ENCODE results near the gene MOSPD3.
A peak's percentile ranks its signal among the peaks of the same experiment; 100 is the strongest.

MOSPD3 gene

GRCh38 chr7:100595188-100595587, 17.2 kb upstream of the MOSPD3 start:
- no peaks in the 10 kb centered on the region for H3K9me3 ChIP-seq (replicated peaks in 1 of 2; ENCODE audit: control insufficient read depth in 2 of 2, insufficient read depth in 1 of 2, low read depth in 1 of 2, low read length in 2 of 2)
- H3K4ac ChIP-seq (ENCODE audit: low read length), result no peak overlapping the region
- H3K36me3 ChIP-seq (replicated peaks in 1 of 2; ENCODE audit: control insufficient read depth in 2 of 2, insufficient read depth in 2 of 2, low read length in 2 of 2), result peaks cover 0 to 2% of the 10 kb centered on the region in 2 donors
- no peak overlapping the region for H2BK5ac ChIP-seq (ENCODE audit: low read length)
- H2BK15ac ChIP-seq (ENCODE audit: low read length), result no peak overlapping the region
- no peak overlapping the region for H3K14ac ChIP-seq (ENCODE audit: low read length)
- H4K91ac ChIP-seq (ENCODE audit: low read depth, low read length, poor library complexity), result no peak overlapping the region
- H3K27ac ChIP-seq (replicated peaks; ENCODE audit: low read length), result no peak overlapping the region
- no peak overlapping the region for H3K4me3 ChIP-seq (ENCODE audit: low read length in 2 of 2)
- H3K27me3 ChIP-seq (ENCODE audit: control insufficient read depth in 3 of 3, insufficient read depth in 3 of 3, low read depth in 1 of 3, low read length in 3 of 3), result no peaks in the 10 kb centered on the region
- H3K79me1 ChIP-seq (ENCODE audit: low read depth, low read length), result peaks cover 2% of the 10 kb centered on the region
- H2AFZ ChIP-seq (ENCODE audit: low read length), result no peak overlapping the region
- H3K9ac ChIP-seq (ENCODE audit: low read depth, low read length, poor library complexity), result no peak overlapping the region
- no peak overlapping the region for H3K18ac ChIP-seq (ENCODE audit: low read length)
- H2BK12ac ChIP-seq (ENCODE audit: low read length), result no peak overlapping the region
- peaks cover 2 to 4% of the 10 kb centered on the region in 2 donors for H3K4me1 ChIP-seq (ENCODE audit: control insufficient read depth in 2 of 2, insufficient read depth in 1 of 2, low read depth in 1 of 2, low read length in 2 of 2)
- no peak overlapping the region for H3K4me2 ChIP-seq (ENCODE audit: insufficient read depth, low read length, poor library complexity, severe bottlenecking)
- no peak overlapping the region for H4K8ac ChIP-seq (ENCODE audit: low read depth, low read length)
- no peak overlapping the region for H2BK120ac ChIP-seq (ENCODE audit: low read depth, low read length)
- no peak for DNase-seq (ENCODE audit: low spot score)
- no CpG with 5 or more reads among the region's 7 CpGs for WGBS, 2 donors (ENCODE audit: extremely low coverage in 2 of 2, insufficient read length in 2 of 2, insufficient replicate concordance in 1 of 2)
- no peak overlapping the region for H2AK5ac ChIP-seq (ENCODE audit: low read depth, low read length)
- H3K23ac ChIP-seq (ENCODE audit: low read depth, low read length, poor library complexity), result no peak overlapping the region

GRCh38 chr7:100598425-100598824, 13.9 kb upstream of the MOSPD3 start:
- Histone ChIP-seq H3K4me3 (ENCODE audit: low read length in 2 of 2) (no peak overlapping the region), H3K36me3 (replicated peaks in 1 of 2; ENCODE audit: control insufficient read depth in 2 of 2, insufficient read depth in 2 of 2, low read length in 2 of 2) (peaks cover 0 to 2% of the 10 kb centered on the region in 2 donors), H3K27ac (replicated peaks; ENCODE audit: low read length) (no peak overlapping the region), H3K4me2 (ENCODE audit: insufficient read depth, low read length, poor library complexity, severe bottlenecking) (no peak overlapping the region), H2AFZ (ENCODE audit: low read length) (peak overlapping the region; percentile 6), H3K4ac (ENCODE audit: low read length) (no peak overlapping the region), H3K27me3 (ENCODE audit: control insufficient read depth in 3 of 3, insufficient read depth in 3 of 3, low read depth in 1 of 3, low read length in 3 of 3) (no peaks in the 10 kb centered on the region), H4K91ac (ENCODE audit: low read depth, low read length, poor library complexity) (no peak overlapping the region), H4K8ac (ENCODE audit: low read depth, low read length) (no peak overlapping the region), H3K4me1 (ENCODE audit: control insufficient read depth in 2 of 2, insufficient read depth in 1 of 2, low read depth in 1 of 2, low read length in 2 of 2) (peaks cover 16 to 21% of the 10 kb centered on the region in 2 donors), H2BK120ac (ENCODE audit: low read depth, low read length) (no peak overlapping the region), H3K9me3 (replicated peaks in 1 of 2; ENCODE audit: control insufficient read depth in 2 of 2, insufficient read depth in 1 of 2, low read depth in 1 of 2, low read length in 2 of 2) (no peaks in the 10 kb centered on the region), H3K79me1 (ENCODE audit: low read depth, low read length) (peaks cover 7% of the 10 kb centered on the region), H3K23ac (ENCODE audit: low read depth, low read length, poor library complexity) (no peak overlapping the region), H3K9ac (ENCODE audit: low read depth, low read length, poor library complexity) (no peak overlapping the region), H2AK5ac (ENCODE audit: low read depth, low read length) (no peak overlapping the region), H3K18ac (ENCODE audit: low read length) (no peak overlapping the region), H2BK12ac (ENCODE audit: low read length) (no peak overlapping the region), H3K14ac (ENCODE audit: low read length) (no peak overlapping the region), H2BK15ac (ENCODE audit: low read length) (no peak overlapping the region), H2BK5ac (ENCODE audit: low read length) (no peak overlapping the region)
- WGBS, 2 donors (ENCODE audit: extremely low coverage in 2 of 2, insufficient read length in 2 of 2, insufficient replicate concordance in 1 of 2), result no CpG with 5 or more reads among the region's 4 CpGs
- no peak for DNase-seq (ENCODE audit: low spot score)

GRCh38 chr7:100599911-100600729, 12.2 kb upstream of the MOSPD3 start:
- Histone ChIP-seq H2BK12ac (ENCODE audit: low read length) (peak overlapping the region; percentile 90), H2BK15ac (ENCODE audit: low read length) (no peak overlapping the region), H3K4me2 (ENCODE audit: insufficient read depth, low read length, poor library complexity, severe bottlenecking) (no peak overlapping the region), H3K4me1 (ENCODE audit: control insufficient read depth in 2 of 2, insufficient read depth in 1 of 2, low read depth in 1 of 2, low read length in 2 of 2) (peaks cover 21 to 26% of the 10 kb centered on the region in 2 donors), H3K9me3 (replicated peaks in 1 of 2; ENCODE audit: control insufficient read depth in 2 of 2, insufficient read depth in 1 of 2, low read depth in 1 of 2, low read length in 2 of 2) (no peaks in the 10 kb centered on the region), H3K4ac (ENCODE audit: low read length) (no peak overlapping the region), H3K27me3 (ENCODE audit: control insufficient read depth in 3 of 3, insufficient read depth in 3 of 3, low read depth in 1 of 3, low read length in 3 of 3) (peaks cover 0 to 8% (median 0%) of the 10 kb centered on the region in 3 experiments), H3K23ac (ENCODE audit: low read depth, low read length, poor library complexity) (peak overlapping the region; percentile 75), H3K79me1 (ENCODE audit: low read depth, low read length) (peaks cover 9% of the 10 kb centered on the region), H3K36me3 (replicated peaks in 1 of 2; ENCODE audit: control insufficient read depth in 2 of 2, insufficient read depth in 2 of 2, low read length in 2 of 2) (peaks cover 0 to 2% of the 10 kb centered on the region in 2 donors), H2AK5ac (ENCODE audit: low read depth, low read length) (peak overlapping the region; percentile 84), H2BK5ac (ENCODE audit: low read length) (peak overlapping the region; percentile 75), H4K91ac (ENCODE audit: low read depth, low read length, poor library complexity) (no peak overlapping the region), H3K14ac (ENCODE audit: low read length) (no peak overlapping the region), H3K18ac (ENCODE audit: low read length) (peak overlapping the region; percentile 80), H3K27ac (replicated peaks; ENCODE audit: low read length) (no peak overlapping the region), H2AFZ (ENCODE audit: low read length) (no peak overlapping the region), H3K4me3 (ENCODE audit: low read length in 2 of 2) (no peak overlapping the region), H2BK120ac (ENCODE audit: low read depth, low read length) (no peak overlapping the region), H3K9ac (ENCODE audit: low read depth, low read length, poor library complexity) (peak overlapping the region; percentile 60), H4K8ac (ENCODE audit: low read depth, low read length) (no peak overlapping the region)
- no peak for DNase-seq (ENCODE audit: low spot score)
- WGBS, 2 donors (ENCODE audit: extremely low coverage in 2 of 2, insufficient read length in 2 of 2, insufficient replicate concordance in 1 of 2), result no CpG with 5 or more reads among the region's 18 CpGs

GRCh38 chr7:100600730-100601038, 11.7 kb upstream of the MOSPD3 start:
- Histone ChIP-seq H3K9ac (ENCODE audit: low read depth, low read length, poor library complexity) (peak overlapping the region; percentile 60), H3K4me1 (ENCODE audit: control insufficient read depth in 2 of 2, insufficient read depth in 1 of 2, low read depth in 1 of 2, low read length in 2 of 2) (peaks cover 25 to 30% of the 10 kb centered on the region in 2 donors), H3K4me2 (ENCODE audit: insufficient read depth, low read length, poor library complexity, severe bottlenecking) (no peak overlapping the region), H2BK5ac (ENCODE audit: low read length) (no peak overlapping the region), H2BK120ac (ENCODE audit: low read depth, low read length) (no peak overlapping the region), H3K18ac (ENCODE audit: low read length) (peak overlapping the region; percentile 48), H3K27ac (replicated peaks; ENCODE audit: low read length) (no peak overlapping the region), H3K36me3 (replicated peaks in 1 of 2; ENCODE audit: control insufficient read depth in 2 of 2, insufficient read depth in 2 of 2, low read length in 2 of 2) (peaks cover 0 to 2% of the 10 kb centered on the region in 2 donors), H2BK12ac (ENCODE audit: low read length) (peak overlapping the region; percentile 90), H3K79me1 (ENCODE audit: low read depth, low read length) (peaks cover 9% of the 10 kb centered on the region), H2BK15ac (ENCODE audit: low read length) (no peak overlapping the region), H2AK5ac (ENCODE audit: low read depth, low read length) (peak overlapping the region; percentile 41), H4K91ac (ENCODE audit: low read depth, low read length, poor library complexity) (no peak overlapping the region), H3K23ac (ENCODE audit: low read depth, low read length, poor library complexity) (peak overlapping the region; percentile 75), H3K9me3 (replicated peaks in 1 of 2; ENCODE audit: control insufficient read depth in 2 of 2, insufficient read depth in 1 of 2, low read depth in 1 of 2, low read length in 2 of 2) (no peaks in the 10 kb centered on the region), H3K27me3 (ENCODE audit: control insufficient read depth in 3 of 3, insufficient read depth in 3 of 3, low read depth in 1 of 3, low read length in 3 of 3) (peaks cover 0 to 14% (median 0%) of the 10 kb centered on the region in 3 experiments), H2AFZ (ENCODE audit: low read length) (no peak overlapping the region), H3K4me3 (ENCODE audit: low read length in 2 of 2) (no peak overlapping the region), H3K4ac (ENCODE audit: low read length) (no peak overlapping the region), H4K8ac (ENCODE audit: low read depth, low read length) (no peak overlapping the region), H3K14ac (ENCODE audit: low read length) (no peak overlapping the region)
- WGBS, 2 donors (ENCODE audit: extremely low coverage in 2 of 2, insufficient read length in 2 of 2, insufficient replicate concordance in 1 of 2), result no CpG with 5 or more reads among the region's 9 CpGs
- DNase-seq (ENCODE audit: low spot score), result no peak
